Measurements from ENCODE around the gene TUBB1.

TUBB1 gene

DNA sequence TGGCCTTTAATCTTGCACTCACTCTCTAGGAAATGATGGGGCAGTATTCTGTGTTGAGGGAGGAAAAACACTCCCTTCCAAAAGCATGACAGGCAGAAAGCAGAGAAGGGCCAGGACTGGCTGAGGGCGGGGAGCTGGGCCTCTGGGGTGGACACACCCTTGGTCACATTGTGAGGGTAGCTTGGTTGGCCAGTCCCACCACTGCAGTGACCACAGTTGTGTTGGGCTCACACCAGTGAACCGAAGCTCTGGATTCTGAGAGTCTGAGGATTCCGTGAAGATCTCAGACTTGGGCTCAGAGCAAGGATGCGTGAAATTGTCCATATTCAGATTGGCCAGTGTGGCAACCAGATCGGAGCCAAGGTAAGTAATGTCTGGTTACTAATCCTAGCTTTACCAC lies at the start of gene TUBB1:
Gene TUBB1, plus strand, starts transcription at position 213 of the 400 bp plus-strand sequence. Its CDS starts 94 bp downstream, at position 307.
- no peak within 1 kb of the TSS for H3K4me3 ChIP-seq (replicated peaks; ENCODE audit: low read depth, low read length)
- TF ChIP-seq, protein P1, sequence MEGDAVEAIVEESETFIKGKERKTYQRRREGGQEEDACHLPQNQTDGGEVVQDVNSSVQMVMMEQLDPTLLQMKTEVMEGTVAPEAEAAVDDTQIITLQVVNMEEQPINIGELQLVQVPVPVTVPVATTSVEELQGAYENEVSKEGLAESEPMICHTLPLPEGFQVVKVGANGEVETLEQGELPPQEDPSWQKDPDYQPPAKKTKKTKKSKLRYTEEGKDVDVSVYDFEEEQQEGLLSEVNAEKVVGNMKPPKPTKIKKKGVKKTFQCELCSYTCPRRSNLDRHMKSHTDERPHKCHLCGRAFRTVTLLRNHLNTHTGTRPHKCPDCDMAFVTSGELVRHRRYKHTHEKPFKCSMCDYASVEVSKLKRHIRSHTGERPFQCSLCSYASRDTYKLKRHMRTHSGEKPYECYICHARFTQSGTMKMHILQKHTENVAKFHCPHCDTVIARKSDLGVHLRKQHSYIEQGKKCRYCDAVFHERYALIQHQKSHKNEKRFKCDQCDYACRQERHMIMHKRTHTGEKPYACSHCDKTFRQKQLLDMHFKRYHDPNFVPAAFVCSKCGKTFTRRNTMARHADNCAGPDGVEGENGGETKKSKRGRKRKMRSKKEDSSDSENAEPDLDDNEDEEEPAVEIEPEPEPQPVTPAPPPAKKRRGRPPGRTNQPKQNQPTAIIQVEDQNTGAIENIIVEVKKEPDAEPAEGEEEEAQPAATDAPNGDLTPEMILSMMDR (IDR thresholded peaks at IDR 0.05; ENCODE audit: low read depth, low read length, missing control alignments), result no peak
- no peak for DNase-seq (ENCODE audit: extremely low read depth, low read depth)

DNA sequence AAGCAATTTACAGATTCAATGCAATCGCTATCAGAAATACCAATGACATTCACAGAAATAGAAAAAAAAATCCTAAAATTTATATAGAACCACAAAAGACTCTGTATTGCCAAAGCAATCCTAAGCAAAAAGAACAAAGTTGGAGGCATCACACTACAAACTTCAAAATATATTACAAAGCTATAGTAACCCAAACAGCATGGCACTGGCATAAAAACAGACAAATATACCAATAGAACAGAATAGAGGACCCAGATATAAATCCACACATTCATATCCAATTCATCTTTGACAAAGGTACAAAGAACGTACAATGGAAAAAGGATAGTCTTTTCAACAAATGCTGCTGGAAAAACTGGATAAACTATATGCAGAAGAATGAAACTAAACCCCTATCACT lies 49.8 kb upstream of the TUBB1 start:
- TF ChIP-seq, protein P1 (IDR thresholded peaks at IDR 0.05; ENCODE audit: low read depth, low read length, missing control alignments), result no peak
- no peak for DNase-seq (ENCODE audit: extremely low read depth, low read depth)
- H3K4me3 ChIP-seq (replicated peaks; ENCODE audit: low read depth, low read length), result no peak overlapping the region

DNA sequence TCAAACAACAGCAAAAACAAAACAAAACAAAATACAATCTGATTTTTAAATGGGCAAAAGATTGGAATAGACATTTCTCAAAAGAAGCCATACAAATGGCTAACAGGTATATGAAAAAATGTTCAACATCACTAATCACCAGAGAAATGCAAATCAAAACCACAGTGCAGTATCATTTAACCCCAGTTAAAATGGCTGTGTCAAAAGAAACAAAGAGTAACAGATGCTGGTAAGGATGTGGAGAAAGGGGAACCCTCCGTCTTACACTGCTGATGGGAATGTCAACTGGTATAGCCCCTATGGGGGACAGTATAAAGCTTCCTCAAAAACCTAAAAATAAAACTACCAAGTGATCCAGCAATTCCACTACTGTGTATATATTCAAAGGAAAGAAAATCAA lies 49.1 kb upstream of the TUBB1 start:
- H3K4me3 ChIP-seq (replicated peaks; ENCODE audit: low read depth, low read length), result no peak overlapping the region
- TF ChIP-seq, protein P1 (IDR thresholded peaks at IDR 0.05; ENCODE audit: low read depth, low read length, missing control alignments), result no peak
- no peak for DNase-seq (ENCODE audit: extremely low read depth, low read depth)

DNA sequence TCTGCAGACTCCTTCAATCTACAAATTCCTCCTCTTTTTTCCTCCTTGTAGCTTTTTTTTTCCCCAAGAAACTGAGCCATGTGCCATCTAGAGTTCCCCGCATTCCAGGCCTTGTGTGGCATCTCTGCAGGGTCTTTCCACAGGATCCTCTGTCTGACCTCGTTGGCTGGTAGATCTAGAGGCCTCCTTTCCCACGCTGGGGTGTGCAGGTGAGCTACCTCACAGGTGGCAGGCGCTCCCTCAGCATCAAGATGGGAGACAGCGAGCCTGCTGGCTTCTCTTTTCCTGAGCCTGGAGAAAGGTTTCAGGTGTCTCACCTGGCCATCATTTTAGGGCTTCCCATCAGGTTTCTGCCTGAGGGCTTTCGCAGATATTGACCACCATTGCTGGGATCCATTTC lies 47.8 kb upstream of the TUBB1 start:
- DNase-seq (ENCODE audit: extremely low read depth, low read depth), result no peak
- H3K4me3 ChIP-seq (replicated peaks; ENCODE audit: low read depth, low read length), result no peak overlapping the region
- TF ChIP-seq, protein P1 (IDR thresholded peaks at IDR 0.05; ENCODE audit: low read depth, low read length, missing control alignments), result no peak

DNA sequence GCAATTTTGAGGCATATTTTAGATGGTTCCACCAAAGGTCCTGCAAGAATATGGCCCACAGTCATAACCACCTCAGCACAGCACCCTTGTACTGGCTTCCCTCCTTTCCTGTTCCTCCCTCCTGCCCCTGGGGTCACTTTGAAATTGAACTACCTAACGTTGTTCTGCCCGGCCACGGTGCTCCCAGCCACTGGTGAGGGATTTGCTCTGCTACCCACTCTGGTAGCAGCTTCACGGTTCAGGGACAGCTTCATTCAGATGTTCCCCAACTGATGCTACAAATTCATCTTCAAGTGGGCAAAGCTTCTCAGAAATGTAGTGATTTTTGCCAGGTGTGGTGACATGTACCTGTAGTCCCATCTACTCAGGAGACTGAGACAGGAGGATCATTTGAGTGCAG lies 46.0 kb upstream of the TUBB1 start:
- no peak overlapping the region for H3K4me3 ChIP-seq (replicated peaks; ENCODE audit: low read depth, low read length)
- no peak for DNase-seq (ENCODE audit: extremely low read depth, low read depth)
- TF ChIP-seq, protein P1 (IDR thresholded peaks at IDR 0.05; ENCODE audit: low read depth, low read length, missing control alignments), result no peak

DNA sequence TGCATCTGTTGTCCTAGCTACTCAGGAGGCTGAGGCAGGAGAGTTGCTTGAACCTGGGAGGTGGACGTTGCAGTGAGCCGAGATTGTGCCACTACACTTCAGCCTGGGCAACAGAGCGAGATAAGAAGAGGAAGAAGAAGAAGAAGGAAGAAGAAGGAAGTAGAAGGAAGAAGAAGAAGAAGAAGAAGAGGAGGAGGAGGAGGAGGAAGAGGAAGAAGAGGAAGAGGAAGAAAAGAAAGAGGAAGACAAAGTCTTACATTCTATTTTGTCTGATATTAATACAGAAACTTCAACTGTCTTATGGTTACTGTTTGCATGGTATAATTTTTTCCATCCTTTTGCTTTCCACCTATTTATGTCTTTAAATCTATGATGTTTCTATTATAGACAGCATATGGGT lies 45.4 kb upstream of the TUBB1 start:
- TF ChIP-seq, protein P1 (IDR thresholded peaks at IDR 0.05; ENCODE audit: low read depth, low read length, missing control alignments), result no peak
- H3K4me3 ChIP-seq (replicated peaks; ENCODE audit: low read depth, low read length), result no peak overlapping the region
- no peak for DNase-seq (ENCODE audit: extremely low read depth, low read depth)

DNA sequence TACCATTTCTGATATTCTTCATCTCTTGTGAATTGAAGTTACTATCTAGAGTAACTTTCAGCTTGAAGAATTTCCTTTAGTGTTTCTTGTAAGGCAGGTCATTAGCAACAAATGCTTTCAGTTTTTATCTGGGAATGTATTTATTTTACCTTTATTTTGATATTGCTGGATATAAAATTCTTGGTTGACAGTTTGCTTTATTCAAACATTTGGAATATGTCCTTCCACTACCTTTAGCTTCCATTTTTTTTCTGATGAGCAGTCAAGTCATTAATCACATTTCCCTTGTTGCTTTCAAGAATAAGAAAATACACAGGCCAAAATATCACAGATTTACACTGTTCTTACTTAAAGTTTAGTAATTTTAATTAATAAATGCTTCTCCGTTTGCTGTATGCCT lies 43.9 kb upstream of the TUBB1 start:
- TF ChIP-seq, protein P1 (IDR thresholded peaks at IDR 0.05; ENCODE audit: low read depth, low read length, missing control alignments), result no peak
- DNase-seq (ENCODE audit: extremely low read depth, low read depth), result no peak

More for the DNA sequence above, 43.9 kb upstream of the TUBB1 start:
- no peak overlapping the region for H3K4me3 ChIP-seq (replicated peaks; ENCODE audit: low read depth, low read length)
